SH-SY5Y (cell line): ENCODE results near the gene PLD4.

ENCODE experiments used
- GATA2 ChIP-seq: IDR thresholded peaks from 2 replicates; pipeline ENCODE4 v1.6.1; 2011; ENCODE audit warnings: mild to moderate bottlenecking, low read depth, low read length
- GATA3 ChIP-seq: IDR thresholded peaks from 2 replicates; pipeline ENCODE4 v1.6.1; 2011; ENCODE audit warnings: low read depth, mild to moderate bottlenecking, low read length, moderate library complexity

GRCh38 chr14:104917993-104918392 lies 6.7 kb upstream of the PLD4 start:
- TF ChIP-seq GATA2, result no peak
- no peak for TF ChIP-seq GATA3
